ENCODE results near the gene CD86. TPM values are rescaled to one million over a fixed set of nuclear protein-coding genes. Genes with fewer than 3 reads are reported as not detected.
A peak's percentile ranks its signal among the peaks of the same experiment; 100 is the strongest.

The CD86 gene
- polyA plus RNA-seq, 4 donors: 0.89 to 3.1 (median 2.2) TPM

DNA sequence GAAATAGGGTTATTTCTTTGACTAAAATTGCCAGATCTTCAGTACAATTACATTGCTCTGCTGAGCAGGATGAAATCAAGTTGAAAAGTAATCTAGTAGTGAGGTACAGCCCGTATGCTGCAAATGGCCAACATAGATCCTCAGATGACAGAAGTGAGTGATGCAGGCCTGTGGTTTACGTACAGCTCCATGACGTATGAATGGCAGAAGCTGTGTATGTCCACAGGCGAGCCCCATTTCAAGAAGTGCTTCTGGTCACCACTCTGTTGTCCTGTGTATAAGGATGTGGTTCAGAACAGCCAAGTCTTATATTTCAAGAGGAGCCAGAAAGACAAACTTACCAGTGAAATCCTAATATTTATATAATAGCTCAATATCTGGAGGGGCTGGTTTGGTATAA, 9.2 kb downstream of the CD86 start:
- H3K36me3 ChIP-seq (ENCODE audit: control insufficient read depth in 3 of 3, insufficient read depth in 2 of 3, low read depth in 1 of 3, low read length in 3 of 3): no peaks in the 10 kb centered on the region
- whole genome bisulfite sequencing, 3 donors: 66 to 89% (median 84%) methylated on average over 4 of the region's 4 CpGs

DNA sequence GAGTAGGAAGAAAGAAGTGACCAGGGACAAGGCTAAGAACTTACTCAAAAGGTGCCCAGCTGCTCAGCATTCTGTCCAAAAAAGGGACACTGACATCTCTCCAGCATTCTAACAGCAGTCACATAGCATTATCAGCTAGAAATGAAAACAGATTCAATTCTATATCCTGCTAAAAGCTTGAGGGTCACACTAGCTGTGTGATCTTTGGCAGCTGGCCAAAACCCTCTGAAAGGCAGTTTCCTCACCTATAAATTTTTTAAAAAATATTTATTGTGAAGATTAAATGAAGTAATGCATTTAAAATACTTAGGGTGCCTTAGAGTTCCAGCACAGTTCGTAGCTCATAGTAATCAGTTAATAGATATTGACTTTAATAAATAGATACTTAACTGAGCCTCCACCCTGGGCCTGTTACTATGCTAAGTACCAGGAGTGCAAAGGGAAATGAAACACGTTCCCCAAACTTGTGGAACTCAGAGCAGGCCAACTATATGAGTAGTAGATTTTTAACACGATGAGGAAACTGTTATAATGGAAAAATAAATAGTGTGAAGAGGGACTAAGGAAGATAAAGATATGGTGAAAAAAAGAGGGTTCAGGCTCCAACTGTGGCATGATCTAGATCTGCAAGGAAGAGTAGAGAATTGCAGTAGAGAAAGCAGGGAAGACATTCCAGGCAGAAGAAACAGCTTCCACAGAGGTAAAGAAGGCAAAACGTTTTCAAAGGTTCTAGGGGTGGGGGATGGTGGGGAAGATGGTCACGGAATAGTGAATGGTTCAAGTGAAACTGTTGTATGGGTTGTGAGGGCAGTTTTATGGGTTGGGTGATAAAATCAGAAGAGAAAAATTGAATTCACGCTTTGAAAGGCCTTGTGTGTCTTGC, 11.4 kb downstream of the CD86 start:
- FAIRE-seq (no peak), DNase-seq (no peak)
- WGBS, 3 donors: 56 to 58% (median 57%) methylated on average over 6 of the region's 6 CpGs
- no peaks in the 10 kb centered on the region for H3K9me3 ChIP-seq (ENCODE audit: control insufficient read depth in 2 of 2, insufficient read depth in 1 of 2, low read depth in 1 of 2, low read length in 1 of 2)
- peak overlapping the region in 1 of 3 donors; percentile 34 for H3K27ac ChIP-seq (ENCODE audit: low read depth in 1 of 3, low read length in 2 of 3)
- no peaks in the 10 kb centered on the region for H3K36me3 ChIP-seq (ENCODE audit: control insufficient read depth in 3 of 3, insufficient read depth in 2 of 3, low read depth in 1 of 3, low read length in 3 of 3)
- H3K4me1 ChIP-seq (ENCODE audit: control insufficient read depth in 3 of 3, insufficient read depth in 2 of 3, low read depth in 1 of 3, low read length in 2 of 3): no peaks in the 10 kb centered on the region
- H3K4me3 ChIP-seq (ENCODE audit: low read depth in 1 of 3, low read length in 3 of 3): no peak overlapping the region
- H3K27me3 ChIP-seq (ENCODE audit: control insufficient read depth in 3 of 3, insufficient read depth in 3 of 3, low read length in 3 of 3): no peaks in the 10 kb centered on the region

More for the DNA sequence above, 9.2 kb downstream of the CD86 start:
- FAIRE-seq: no peak
- DNase-seq: no peak
- Histone ChIP-seq H3K9me3 (ENCODE audit: control insufficient read depth in 2 of 2, insufficient read depth in 1 of 2, low read depth in 1 of 2, low read length in 1 of 2) (no peaks in the 10 kb centered on the region), H3K4me3 (ENCODE audit: low read depth in 1 of 3, low read length in 3 of 3) (no peak overlapping the region), H3K4me1 (ENCODE audit: control insufficient read depth in 3 of 3, insufficient read depth in 2 of 3, low read depth in 1 of 3, low read length in 2 of 3) (no peaks in the 10 kb centered on the region), H3K27ac (ENCODE audit: low read depth in 1 of 3, low read length in 2 of 3) (no peak overlapping the region), H3K27me3 (ENCODE audit: control insufficient read depth in 3 of 3, insufficient read depth in 3 of 3, low read length in 3 of 3) (no peaks in the 10 kb centered on the region)

DNA sequence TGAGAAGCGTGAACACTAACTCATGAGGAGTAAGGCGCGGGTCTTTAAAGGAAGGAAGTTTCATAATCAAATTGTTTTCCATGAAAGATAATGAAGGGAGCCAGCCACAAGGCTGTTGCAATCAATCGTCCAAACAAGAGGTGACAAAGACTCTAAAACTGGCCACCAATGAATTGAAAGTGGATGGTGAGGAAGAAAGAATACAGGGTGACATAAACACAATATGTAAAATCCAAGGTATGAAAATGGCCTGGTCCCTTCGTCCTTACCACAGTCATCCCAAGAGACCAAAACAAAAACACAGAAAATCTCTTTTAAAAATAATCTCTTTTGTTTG, 12.0 kb downstream of the CD86 start:
- H3K27me3 ChIP-seq (ENCODE audit: control insufficient read depth in 3 of 3, insufficient read depth in 3 of 3, low read length in 3 of 3): no peaks in the 10 kb centered on the region
- peak overlapping the region in 1 of 3 donors; percentile 34 for H3K27ac ChIP-seq (ENCODE audit: low read depth in 1 of 3, low read length in 2 of 3)
- H3K9me3 ChIP-seq (ENCODE audit: control insufficient read depth in 2 of 2, insufficient read depth in 1 of 2, low read depth in 1 of 2, low read length in 1 of 2): no peaks in the 10 kb centered on the region
- H3K4me1 ChIP-seq (ENCODE audit: control insufficient read depth in 3 of 3, insufficient read depth in 2 of 3, low read depth in 1 of 3, low read length in 2 of 3): no peaks in the 10 kb centered on the region
- no peak overlapping the region for H3K4me3 ChIP-seq (ENCODE audit: low read depth in 1 of 3, low read length in 3 of 3)
- no peak for FAIRE-seq
- DNase-seq: no peak
- H3K36me3 ChIP-seq (ENCODE audit: control insufficient read depth in 3 of 3, insufficient read depth in 2 of 3, low read depth in 1 of 3, low read length in 3 of 3): no peaks in the 10 kb centered on the region
- 54 to 84% (median 72%) methylated on average over 5 of the region's 5 CpGs for WGBS, 3 donors

DNA sequence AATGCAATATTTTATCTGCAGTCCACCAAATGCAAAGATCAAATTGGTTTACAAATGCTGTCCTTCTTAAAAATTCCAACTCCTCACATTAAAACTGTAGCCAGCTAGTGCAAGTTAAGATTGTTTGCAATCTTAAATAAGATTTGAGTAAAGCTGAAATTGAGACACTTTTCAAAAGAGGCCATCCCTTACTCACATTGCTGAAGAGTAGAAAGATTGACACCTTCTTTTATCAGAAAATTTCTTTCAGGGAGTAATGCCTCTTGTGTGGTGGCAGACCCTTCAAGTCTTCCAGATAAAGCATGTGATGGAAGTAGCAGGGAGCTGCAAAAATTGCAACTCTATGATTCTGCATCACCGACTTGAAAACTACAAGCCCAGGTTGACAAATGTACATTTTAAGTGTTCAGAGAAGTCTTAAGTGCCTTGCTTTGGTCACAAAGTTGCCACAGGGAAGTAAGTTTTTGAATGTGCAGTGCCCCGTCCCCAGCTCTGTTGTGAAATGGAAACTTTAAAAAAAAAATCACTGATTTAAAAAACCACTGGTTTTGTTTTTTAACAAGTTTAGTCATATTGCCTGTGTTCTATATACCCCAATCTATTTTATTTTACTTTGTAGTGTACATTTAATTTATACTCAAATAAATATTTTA, 12.6 kb downstream of the CD86 start:
- H3K27me3 ChIP-seq (ENCODE audit: control insufficient read depth in 3 of 3, insufficient read depth in 3 of 3, low read length in 3 of 3): no peaks in the 10 kb centered on the region
- no peak for DNase-seq
- no peak overlapping the region for H3K4me3 ChIP-seq (ENCODE audit: low read depth in 1 of 3, low read length in 3 of 3)
- H3K4me1 ChIP-seq (ENCODE audit: control insufficient read depth in 3 of 3, insufficient read depth in 2 of 3, low read depth in 1 of 3, low read length in 2 of 3): no peaks in the 10 kb centered on the region
- H3K27ac ChIP-seq (ENCODE audit: low read depth in 1 of 3, low read length in 2 of 3): no peak overlapping the region
- H3K9me3 ChIP-seq (ENCODE audit: control insufficient read depth in 2 of 2, insufficient read depth in 1 of 2, low read depth in 1 of 2, low read length in 1 of 2): no peaks in the 10 kb centered on the region
- H3K36me3 ChIP-seq (ENCODE audit: control insufficient read depth in 3 of 3, insufficient read depth in 2 of 3, low read depth in 1 of 3, low read length in 3 of 3): no peaks in the 10 kb centered on the region
- no peak for FAIRE-seq
- WGBS, 3 donors: 61 to 73% (median 71%) methylated on average over 2 of the region's 2 CpGs

DNA sequence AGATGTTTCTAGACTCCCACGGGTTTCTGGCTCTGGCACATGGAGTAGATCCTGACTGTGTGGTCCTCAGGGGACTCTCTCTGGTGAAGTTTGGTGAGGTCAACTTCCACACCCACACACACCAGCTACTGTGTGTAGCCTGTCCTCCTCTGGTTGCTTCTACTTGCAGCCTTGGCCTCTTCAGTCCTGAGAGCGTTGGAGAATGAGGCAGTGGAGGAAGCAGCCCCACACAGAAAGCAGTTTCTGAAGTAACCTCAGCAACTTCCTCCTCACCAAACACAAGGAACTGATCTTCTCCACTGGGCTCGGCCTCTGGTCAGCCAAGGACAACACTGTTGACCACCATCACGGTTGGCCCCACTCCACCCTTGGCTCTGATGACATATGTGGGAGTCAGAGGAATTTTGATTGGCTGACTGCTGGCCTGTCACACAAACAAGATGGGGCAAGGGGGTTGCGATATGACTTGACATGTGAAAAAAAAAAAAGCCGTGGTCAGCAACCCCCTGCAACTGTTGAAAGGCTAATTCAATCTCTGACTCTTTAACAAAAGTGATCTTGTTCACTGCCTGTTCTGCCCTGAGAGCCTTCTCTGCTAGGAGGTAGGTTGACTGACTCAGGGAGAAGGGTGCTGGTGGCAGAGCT, 19.6 kb downstream of the CD86 start:
- Histone ChIP-seq H3K36me3 (ENCODE audit: control insufficient read depth in 3 of 3, insufficient read depth in 2 of 3, low read depth in 1 of 3, low read length in 3 of 3) (no peaks in the 10 kb centered on the region), H3K4me3 (ENCODE audit: low read depth in 1 of 3, low read length in 3 of 3) (no peak overlapping the region), H3K27me3 (ENCODE audit: control insufficient read depth in 3 of 3, insufficient read depth in 3 of 3, low read length in 3 of 3) (no peaks in the 10 kb centered on the region), H3K9me3 (ENCODE audit: control insufficient read depth in 2 of 2, insufficient read depth in 1 of 2, low read depth in 1 of 2, low read length in 1 of 2) (no peaks in the 10 kb centered on the region), H3K27ac (ENCODE audit: low read depth in 1 of 3, low read length in 2 of 3) (peak overlapping the region in 1 of 3 donors; percentile 46), H3K4me1 (ENCODE audit: control insufficient read depth in 3 of 3, insufficient read depth in 2 of 3, low read depth in 1 of 3, low read length in 2 of 3) (no peaks in the 10 kb centered on the region)
- FAIRE-seq: no peak
- 67 to 86% (median 70%) methylated on average over 6 of the region's 6 CpGs for WGBS, 3 donors
- no peak for DNase-seq

DNA sequence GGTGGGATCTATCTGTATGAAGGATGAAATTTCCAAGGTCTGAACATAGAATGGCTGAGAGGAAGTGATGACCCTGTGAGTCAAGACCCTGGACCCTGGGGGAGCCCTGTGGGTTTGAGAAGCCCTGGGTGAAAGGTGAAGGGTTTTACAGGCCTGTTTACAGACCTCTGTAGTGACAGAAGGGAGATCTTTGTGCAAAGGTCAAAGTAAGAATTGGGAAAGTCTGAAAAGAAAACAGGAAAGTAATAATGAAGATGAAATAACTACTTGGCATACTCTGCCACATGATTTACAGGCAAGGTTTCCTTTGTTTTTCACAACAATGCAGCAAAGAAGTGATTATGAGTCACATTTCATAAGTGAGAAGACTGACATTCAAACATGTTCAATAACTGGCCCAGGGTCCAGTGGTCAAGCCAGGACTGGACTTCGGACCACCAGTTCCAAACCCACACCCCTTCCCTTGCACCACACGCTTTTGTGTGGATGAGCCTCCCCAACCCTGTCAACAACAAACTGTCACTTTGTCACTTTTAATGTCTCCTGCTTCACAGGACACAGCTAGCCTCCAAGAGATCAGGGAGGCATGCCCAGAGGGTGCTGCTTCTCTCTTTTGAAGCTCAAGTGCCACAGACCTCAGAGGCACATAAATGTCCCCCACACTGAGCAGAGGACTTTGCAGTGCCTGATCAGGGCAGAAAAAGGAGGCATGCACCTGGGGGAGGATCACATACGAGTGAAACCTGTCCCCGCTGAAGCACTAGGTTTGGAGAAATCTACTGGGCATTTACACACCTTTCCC, 21.5 kb downstream of the CD86 start:
- no peak for FAIRE-seq
- Histone ChIP-seq H3K27ac (ENCODE audit: low read depth in 1 of 3, low read length in 2 of 3) (no peak overlapping the region), H3K4me1 (ENCODE audit: control insufficient read depth in 3 of 3, insufficient read depth in 2 of 3, low read depth in 1 of 3, low read length in 2 of 3) (no peaks in the 10 kb centered on the region), H3K36me3 (ENCODE audit: control insufficient read depth in 3 of 3, insufficient read depth in 2 of 3, low read depth in 1 of 3, low read length in 3 of 3) (no peaks in the 10 kb centered on the region), H3K4me3 (ENCODE audit: low read depth in 1 of 3, low read length in 3 of 3) (no peak overlapping the region), H3K9me3 (ENCODE audit: control insufficient read depth in 2 of 2, insufficient read depth in 1 of 2, low read depth in 1 of 2, low read length in 1 of 2) (no peaks in the 10 kb centered on the region), H3K27me3 (ENCODE audit: control insufficient read depth in 3 of 3, insufficient read depth in 3 of 3, low read length in 3 of 3) (peaks cover 0 to 2% (median 0%) of the 10 kb centered on the region in 3 donors)
- 39 to 72% (median 52%) methylated on average over 4 of the region's 4 CpGs for WGBS, 3 donors
- DNase-seq: peak in 1 of 2 donors; percentile 26

DNA sequence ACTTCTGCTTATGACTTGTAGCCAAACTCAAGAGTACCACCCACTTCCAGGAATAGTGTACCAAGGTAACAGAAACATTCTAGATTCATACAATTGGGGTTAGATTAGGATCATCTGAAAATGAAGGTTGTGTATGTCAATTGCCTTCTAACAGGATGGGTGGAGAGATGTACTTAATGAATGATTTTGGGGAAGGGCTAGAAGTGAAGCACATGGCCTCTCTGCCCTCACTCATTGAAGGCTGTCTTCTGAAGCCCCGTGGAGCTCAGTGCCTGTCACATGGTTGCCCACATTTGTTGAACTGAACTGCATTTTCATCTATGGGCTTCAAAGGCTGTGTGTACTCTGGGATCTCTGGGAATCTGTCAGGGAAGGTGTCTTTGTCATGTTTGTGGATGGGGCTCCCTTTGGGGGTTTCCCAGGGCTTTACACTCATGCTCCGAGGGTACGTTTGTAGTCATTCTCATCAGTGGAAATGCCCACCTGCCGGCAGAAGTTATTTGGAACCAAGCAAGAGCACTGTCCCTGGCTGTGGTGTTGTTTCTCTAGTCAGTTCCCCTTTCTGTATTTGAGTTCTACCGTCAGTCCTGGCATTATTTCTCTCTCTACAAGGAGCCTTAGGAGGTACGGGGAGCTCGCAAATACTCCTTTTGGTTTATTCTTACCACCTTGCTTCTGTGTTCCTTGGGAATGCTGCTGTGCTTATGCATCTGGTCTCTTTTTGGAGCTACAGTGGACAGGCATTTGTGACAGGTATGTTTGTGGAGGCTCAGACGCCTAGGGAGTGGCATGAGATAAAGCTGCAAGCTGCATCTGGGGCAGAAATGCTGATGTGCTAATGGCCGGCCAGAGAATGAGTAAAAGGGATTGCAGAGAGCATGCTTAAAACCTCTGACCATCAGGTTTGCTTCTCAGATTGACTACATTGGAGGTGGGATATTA, 22.4 kb downstream of the CD86 start:
- Histone ChIP-seq H3K27ac (ENCODE audit: low read depth in 1 of 3, low read length in 2 of 3) (peak overlapping the region in 1 of 3 donors; percentile 14), H3K4me1 (ENCODE audit: control insufficient read depth in 3 of 3, insufficient read depth in 2 of 3, low read depth in 1 of 3, low read length in 2 of 3) (no peaks in the 10 kb centered on the region), H3K36me3 (ENCODE audit: control insufficient read depth in 3 of 3, insufficient read depth in 2 of 3, low read depth in 1 of 3, low read length in 3 of 3) (no peaks in the 10 kb centered on the region), H3K27me3 (ENCODE audit: control insufficient read depth in 3 of 3, insufficient read depth in 3 of 3, low read length in 3 of 3) (peaks cover 0 to 2% (median 0%) of the 10 kb centered on the region in 3 donors), H3K4me3 (ENCODE audit: low read depth in 1 of 3, low read length in 3 of 3) (no peak overlapping the region), H3K9me3 (ENCODE audit: control insufficient read depth in 2 of 2, insufficient read depth in 1 of 2, low read depth in 1 of 2, low read length in 1 of 2) (no peaks in the 10 kb centered on the region)
- DNase-seq (peak in 1 of 2 donors; percentile 11), FAIRE-seq (no peak)
- 35 to 52% (median 51%) methylated on average over 9 of the region's 9 CpGs for WGBS, 3 donors

Measured in small intestine (tissue), 7 donors.